ENCODE data around the gene CD46. TPM values are rescaled to one million over a fixed set of nuclear protein-coding genes. Genes with fewer than 3 reads are reported as not detected.

CD46 gene
- total RNA-seq, 1 experiment from 2014 or later: 116 TPM

- H3K9me3 ChIP-seq (ENCODE audit: low read length): no peaks in the 10 kb centered on the region
- DNase-seq (peak; percentile 17), ATAC-seq (no peak)
- TF ChIP-seq EZH2phosphoT487 (IDR thresholded peaks at IDR 0.05; ENCODE audit: borderline replicate concordance, low read length) (no peak), CTCF (conservative IDR thresholded peaks at IDR 0.05; ENCODE audit: low read depth, low read length) (no peak)
- no peak overlapping the region for H2AFZ ChIP-seq (ENCODE audit: low read length)
- H3K27ac ChIP-seq (ENCODE audit: low read length): no peak overlapping the region
- H4K20me1 ChIP-seq (ENCODE audit: low read length): no peaks in the 10 kb centered on the region
- H3K4me1 ChIP-seq (ENCODE audit: insufficient read depth, low read length): peaks cover 47% of the 10 kb centered on the region
- intact Hi-C loops (cut with micrococcal nuclease): no loop called here
- peaks cover 5% of the 10 kb centered on the region for H3F3A ChIP-seq (ENCODE audit: low read length, unreplicated experiment)
- ChIA-PET POLR2A (ENCODE audit: unreplicated experiment) (no interaction called here), CTCF (no interaction called here)
- no peaks in the 10 kb centered on the region for H3K9me2 ChIP-seq (replicated peaks; ENCODE audit: low read length)
- H3K79me2 ChIP-seq (ENCODE audit: low read length): peaks cover 53% of the 10 kb centered on the region
- no peaks in the 10 kb centered on the region for H3K27me3 ChIP-seq (ENCODE audit: low read length)
- no peak overlapping the region for H3K4me2 ChIP-seq (ENCODE audit: low read length)
- H3K4me3 ChIP-seq (ENCODE audit: low read length): no peak overlapping the region
- no TSS peak for BruUV-seq (replicated peaks)
- H3K36me3 ChIP-seq (ENCODE audit: low read depth, low read length): no peaks in the 10 kb centered on the region; the same call in 1 of the 2 replicates
- H3K9ac ChIP-seq (ENCODE audit: low read length): no peak overlapping the region
These were observed 71.0 kb downstream of the CD46 start for GRCh38 chr1:207822602-207823451.

GRCh38 chr1:207823531-207823879 lies 71.7 kb downstream of the CD46 start:
- ChIA-PET POLR2A (ENCODE audit: unreplicated experiment) (interaction anchor here (0.5 to 0.6 kb wide), 2 partner anchors 87 to 131 kb away, joined by 4 to 9 read pairs; partner anchors contain the start of gene CD34), CTCF (interaction anchor here (0.6 kb wide), 1 partner anchor 45 kb away, joined by 3 read pairs; no protein-coding TSS in a partner anchor)
- Histone ChIP-seq H3K9me3 (ENCODE audit: low read length) (no peaks in the 10 kb centered on the region), H3K4me1 (ENCODE audit: insufficient read depth, low read length) (peaks cover 49% of the 10 kb centered on the region), H3K9ac (ENCODE audit: low read length) (no peak overlapping the region), H4K20me1 (ENCODE audit: low read length) (no peaks in the 10 kb centered on the region), H3K4me3 (ENCODE audit: low read length) (no peak overlapping the region), H3K4me2 (ENCODE audit: low read length) (no peak overlapping the region), H3F3A (ENCODE audit: low read length, unreplicated experiment) (peaks cover 5% of the 10 kb centered on the region), H3K36me3 (ENCODE audit: low read depth, low read length) (no peaks in the 10 kb centered on the region; the same call in 1 of the 2 replicates), H3K9me2 (replicated peaks; ENCODE audit: low read length) (no peaks in the 10 kb centered on the region), H3K27me3 (ENCODE audit: low read length) (no peaks in the 10 kb centered on the region), H2AFZ (ENCODE audit: low read length) (no peak overlapping the region), H3K79me2 (ENCODE audit: low read length) (peaks cover 56% of the 10 kb centered on the region), H3K27ac (ENCODE audit: low read length) (no peak overlapping the region)
- intact Hi-C loops (cut with micrococcal nuclease): no loop called here
- TF ChIP-seq CTCF (conservative IDR thresholded peaks at IDR 0.05; ENCODE audit: low read depth, low read length) (no peak), EZH2phosphoT487 (IDR thresholded peaks at IDR 0.05; ENCODE audit: borderline replicate concordance, low read length) (no peak), EZH2 (IDR thresholded peaks at IDR 0.05; ENCODE audit: low read length, unreplicated experiment) (no peak)
- ATAC-seq (no peak), DNase-seq (no peak)
- no TSS peak for BruUV-seq (replicated peaks)

Data from PC-3 (cell line).